Stimulated activated CD8-positive, alpha-beta memory T cell treated with anti-CD3 and anti-CD28 coated beads, Interleukin-12 subunit alpha, Interleukin-12 subunit beta, amount 100 ng/mL, for 4 hours (primary cell): ENCODE data around the gene TKTL1.
A peak's percentile ranks its signal among the peaks of the same experiment; 100 is the strongest.
"Not testable (repeated sequence)": the region's sequence is repeated elsewhere in the genome, so short reads cannot be mapped to it uniquely, and the experiment has no call there.

Experiments used
- DNase-seq: peaks from one replicate; pipeline ENCODE4 v3.0.0-alpha.2; 2020; ENCODE audit warnings: low read depth

Gene TKTL1, protein sequence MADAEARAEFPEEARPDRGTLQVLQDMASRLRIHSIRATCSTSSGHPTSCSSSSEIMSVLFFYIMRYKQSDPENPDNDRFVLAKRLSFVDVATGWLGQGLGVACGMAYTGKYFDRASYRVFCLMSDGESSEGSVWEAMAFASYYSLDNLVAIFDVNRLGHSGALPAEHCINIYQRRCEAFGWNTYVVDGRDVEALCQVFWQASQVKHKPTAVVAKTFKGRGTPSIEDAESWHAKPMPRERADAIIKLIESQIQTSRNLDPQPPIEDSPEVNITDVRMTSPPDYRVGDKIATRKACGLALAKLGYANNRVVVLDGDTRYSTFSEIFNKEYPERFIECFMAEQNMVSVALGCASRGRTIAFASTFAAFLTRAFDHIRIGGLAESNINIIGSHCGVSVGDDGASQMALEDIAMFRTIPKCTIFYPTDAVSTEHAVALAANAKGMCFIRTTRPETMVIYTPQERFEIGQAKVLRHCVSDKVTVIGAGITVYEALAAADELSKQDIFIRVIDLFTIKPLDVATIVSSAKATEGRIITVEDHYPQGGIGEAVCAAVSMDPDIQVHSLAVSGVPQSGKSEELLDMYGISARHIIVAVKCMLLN

DNA sequence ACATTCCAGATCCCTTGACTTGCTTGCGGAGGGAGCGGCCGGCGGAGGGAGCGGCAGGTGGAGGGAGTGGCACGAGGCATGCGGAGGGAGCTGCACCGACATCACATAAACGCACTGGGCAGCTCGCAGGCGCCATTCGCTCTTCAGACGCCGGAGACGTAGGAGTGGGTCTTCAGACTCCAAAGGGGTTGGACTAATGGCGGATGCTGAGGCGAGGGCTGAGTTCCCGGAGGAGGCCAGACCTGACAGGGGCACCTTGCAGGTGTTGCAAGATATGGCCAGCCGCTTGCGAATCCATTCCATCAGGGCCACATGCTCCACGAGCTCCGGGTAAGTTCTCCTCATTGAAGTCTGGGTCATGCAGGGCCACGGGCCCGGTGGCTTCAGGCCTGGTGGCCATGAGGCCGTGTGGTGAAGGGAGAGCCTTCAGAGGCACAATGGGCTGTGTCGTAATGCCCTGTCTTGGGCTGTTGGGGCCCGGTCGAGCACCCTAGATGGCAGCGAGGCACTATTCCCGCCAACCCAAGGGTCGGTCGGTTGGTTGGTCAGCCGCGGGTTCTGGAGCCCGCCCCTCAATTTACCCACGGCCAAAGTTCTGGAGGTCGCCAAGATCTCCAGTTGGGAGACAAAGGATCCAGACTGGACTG is at the start of gene TKTL1:
Gene TKTL1, plus strand, starts transcription at position 132 of the 647 bp plus-strand sequence. Its CDS starts 65 bp downstream, at position 197.
- DNase-seq, result no peak

DNA sequence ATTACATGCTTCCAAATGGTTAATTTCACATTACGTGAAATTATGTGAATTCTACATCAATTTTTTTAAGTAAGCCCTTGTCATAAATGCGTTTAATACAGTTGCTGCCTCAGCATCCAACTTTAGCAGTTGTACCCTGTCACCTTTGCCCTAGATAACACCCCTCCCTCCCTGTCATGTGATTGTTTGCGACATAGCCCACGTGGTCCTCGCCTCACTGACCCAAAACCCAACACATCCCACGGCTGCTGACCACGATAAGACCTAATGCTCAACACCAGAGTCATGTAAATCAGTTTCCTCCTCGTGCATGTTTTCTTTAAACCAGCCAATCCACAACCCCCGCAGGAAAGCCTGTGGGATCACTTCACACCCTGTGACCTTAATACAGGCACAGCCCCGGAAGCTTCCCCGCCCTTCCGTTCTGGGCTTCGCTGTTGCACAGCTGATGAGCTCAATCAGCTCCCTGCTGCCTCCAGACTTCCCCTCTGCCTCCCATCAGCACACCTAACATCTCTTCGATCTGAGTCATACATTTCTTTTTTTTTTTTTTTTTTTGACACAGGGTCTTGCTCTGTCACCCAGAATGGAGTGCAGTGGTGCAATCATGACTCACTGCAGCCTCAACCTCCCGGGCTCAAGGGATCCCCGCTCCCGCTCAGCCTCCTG is 48.1 kb upstream of the TKTL1 start:
- DNase-seq, result not testable (repeated sequence)

DNA sequence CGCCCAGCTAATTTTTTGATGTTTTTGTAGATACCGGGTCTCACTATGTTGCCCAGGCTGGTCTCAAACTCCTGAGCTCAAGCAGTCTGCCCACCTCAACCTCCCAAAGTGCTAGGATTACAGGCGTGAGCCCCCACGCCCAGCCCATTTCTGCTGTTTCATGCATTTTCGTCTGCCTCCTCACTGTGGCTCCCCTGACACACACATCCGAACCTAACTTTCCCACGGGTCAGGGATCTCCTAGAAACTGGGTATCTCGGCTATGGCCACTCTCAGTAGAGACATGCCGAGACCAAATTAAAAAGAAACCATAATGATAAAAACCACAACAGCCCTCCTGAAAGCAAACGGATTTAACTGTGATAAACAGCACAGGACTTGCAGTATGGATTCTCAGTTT is 47.5 kb upstream of the TKTL1 start:
- DNase-seq, result not testable (repeated sequence)

DNA sequence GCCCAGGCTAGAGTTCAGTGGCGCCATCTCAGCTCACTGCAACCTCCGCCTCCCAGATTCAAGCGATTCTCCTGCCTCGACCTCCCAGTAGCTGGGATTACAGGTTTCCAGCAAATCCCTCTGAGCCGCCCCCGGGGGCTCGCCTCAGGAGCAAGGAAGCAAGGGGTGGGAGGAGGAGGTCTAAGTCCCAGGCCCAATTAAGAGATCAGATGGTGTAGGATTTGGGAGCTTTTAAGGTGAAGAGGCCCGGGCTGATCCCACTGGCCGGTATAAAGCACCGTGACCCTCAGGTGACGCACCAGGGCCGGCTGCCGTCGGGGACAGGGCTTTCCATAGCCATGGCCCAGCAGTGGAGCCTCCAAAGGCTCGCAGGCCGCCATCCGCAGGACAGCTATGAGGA is 38.3 kb upstream of the TKTL1 start, which contains the start of gene OPN1MW3:
Gene OPN1MW3, plus strand, starts transcription at position 301 of the 400 bp plus-strand sequence. Its CDS starts 38 bp downstream, at position 339.
- not testable (repeated sequence) for DNase-seq

DNA sequence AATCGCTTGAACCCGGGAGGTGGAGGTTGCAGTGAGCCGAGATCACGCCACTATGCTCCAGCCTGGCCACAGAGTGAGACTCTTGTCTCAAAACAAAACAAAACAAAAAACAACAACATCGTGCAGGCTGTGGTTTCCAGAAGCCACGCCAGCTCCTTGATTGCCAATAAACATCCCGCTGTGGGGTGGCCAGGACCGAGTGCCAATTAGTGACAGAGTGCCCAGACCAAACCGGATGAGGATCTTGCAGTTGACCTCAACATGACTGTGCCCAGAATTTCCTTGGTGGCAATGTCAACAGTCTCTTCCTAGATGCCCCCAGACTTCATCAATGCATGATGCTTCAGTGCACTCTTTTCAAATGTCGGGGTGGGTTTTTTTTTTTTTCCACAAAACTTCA is 36.9 kb upstream of the TKTL1 start:
- not testable (repeated sequence) for DNase-seq

DNA sequence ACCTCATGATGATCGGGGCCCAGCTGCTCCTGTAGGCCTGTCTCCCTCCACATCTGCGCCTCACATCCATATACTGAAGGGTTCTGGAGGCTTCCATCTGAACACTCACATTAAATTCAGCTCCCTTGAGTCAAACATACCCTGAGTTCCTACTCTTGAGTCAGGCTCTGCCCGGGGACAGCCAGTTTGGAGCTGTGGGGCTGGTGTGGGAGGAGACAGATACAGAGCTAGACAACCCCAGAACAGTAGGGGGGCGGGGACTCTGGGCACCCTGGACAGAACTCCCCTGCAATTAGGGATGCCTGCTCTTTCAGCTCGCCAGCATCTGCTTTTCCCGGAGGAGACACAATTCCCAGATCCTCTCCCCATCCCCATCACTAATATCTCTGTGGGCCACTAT is 32.5 kb upstream of the TKTL1 start:
- not testable (repeated sequence) for DNase-seq

DNA sequence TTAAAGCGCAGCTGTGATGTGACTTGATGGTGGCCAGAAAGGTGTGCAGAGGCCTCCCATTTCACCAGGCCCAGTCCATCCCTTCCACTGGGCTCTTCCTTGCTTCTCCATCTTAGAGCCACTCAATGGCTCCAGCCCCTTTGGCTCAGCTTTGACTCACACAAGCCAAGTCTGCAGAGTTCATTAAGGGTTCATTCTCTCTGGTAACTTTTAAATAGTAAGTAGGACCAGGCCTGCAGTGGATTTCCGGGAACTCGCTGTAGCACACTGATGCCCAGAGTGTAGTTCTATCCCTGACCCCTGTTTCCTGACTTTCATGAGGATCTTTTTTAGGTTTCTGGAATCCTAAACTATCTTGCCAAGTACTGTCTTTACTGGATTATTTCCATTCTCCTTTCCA is 26.4 kb upstream of the TKTL1 start:
- not testable (repeated sequence) for DNase-seq

DNA sequence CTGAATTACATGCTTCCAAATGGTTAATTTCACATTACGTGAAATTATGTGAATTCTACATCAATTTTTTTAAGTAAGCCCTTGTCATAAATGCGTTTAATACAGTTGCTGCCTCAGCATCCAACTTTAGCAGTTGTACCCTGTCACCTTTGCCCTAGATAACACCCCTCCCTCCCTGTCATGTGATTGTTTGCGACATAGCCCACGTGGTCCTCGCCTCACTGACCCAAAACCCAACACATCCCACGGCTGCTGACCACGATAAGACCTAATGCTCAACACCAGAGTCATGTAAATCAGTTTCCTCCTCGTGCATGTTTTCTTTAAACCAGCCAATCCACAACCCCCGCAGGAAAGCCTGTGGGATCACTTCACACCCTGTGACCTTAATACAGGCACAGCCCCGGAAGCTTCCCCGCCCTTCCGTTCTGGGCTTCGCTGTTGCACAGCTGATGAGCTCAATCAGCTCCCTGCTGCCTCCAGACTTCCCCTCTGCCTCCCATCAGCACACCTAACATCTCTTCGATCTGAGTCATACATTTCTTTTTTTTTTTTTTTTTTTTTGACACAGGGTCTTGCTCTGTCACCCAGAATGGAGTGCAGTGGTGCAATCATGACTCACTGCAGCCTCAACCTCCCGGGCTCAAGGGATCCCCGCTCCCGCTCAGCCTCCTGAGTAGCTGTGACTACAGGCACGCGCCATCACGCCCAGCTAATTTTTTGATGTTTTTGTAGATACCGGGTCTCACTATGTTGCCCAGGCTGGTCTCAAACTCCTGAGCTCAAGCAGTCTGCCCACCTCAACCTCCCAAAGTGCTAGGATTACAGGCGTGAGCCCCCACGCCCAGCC is 10.9 kb upstream of the TKTL1 start:
- not testable (repeated sequence) for DNase-seq

DNA sequence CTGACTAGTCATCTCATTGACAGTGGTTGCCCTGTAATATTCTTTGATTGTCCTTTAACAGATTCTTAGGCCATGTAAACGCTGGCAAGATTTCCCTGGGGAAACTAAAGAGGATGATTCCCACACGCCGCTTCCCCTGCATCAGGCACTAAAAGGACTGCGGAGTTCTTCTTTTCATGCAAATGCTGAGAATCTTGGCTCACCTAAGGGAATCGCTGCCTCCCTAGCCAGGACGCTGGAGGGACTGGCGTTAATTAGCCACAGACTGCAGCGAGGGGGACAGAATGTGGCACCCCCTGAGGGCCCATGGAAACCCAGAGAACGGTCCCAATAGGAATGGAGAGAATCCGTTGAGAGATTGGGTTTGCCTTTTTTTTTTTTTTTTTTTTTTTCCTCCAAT is 9.2 kb upstream of the TKTL1 start:
- DNase-seq, result not testable (repeated sequence)

DNA sequence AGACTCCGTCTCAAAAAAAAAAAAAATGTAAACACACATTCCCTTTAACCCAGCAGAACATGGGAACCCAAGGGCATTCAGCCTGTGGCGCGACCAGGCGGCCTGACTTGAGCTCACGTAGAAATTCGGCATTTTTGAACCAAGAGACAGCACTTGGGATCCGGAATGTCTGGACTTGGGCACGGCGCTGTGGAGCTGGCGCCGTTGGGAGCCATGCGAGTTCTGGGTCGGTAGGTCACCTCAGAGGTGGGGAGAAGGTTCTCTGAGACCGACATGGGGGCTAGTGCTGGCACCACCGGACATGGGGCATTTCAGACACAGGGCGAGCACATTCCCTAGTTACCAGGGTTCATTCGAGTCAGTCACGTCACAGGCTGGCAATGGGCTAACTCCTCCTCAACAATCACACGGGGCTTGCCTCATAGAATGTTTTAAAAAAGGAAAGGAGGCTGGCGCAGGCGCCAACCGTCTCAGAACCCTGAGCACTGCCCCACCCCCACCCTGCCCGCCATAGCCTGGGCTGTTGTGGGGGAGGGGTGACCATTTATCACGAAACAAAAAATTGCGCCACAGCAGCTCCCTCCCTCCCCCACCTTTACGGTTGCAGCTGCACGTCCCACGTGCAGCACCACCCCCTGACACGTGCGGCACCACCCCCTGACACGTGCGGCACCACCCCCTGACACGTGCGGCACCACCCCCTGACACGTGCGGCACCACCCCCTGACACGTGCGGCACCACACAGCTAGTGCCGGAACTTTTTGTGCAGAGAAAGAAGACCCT is 612 bp upstream of the TKTL1 start, which contains the start of gene TEX28:
Gene TEX28, minus strand, starts transcription at position 334 of the 784 bp plus-strand sequence. CDS start 3,007 bp downstream, outside the sequence.
- DNase-seq, result no peak

DNA sequence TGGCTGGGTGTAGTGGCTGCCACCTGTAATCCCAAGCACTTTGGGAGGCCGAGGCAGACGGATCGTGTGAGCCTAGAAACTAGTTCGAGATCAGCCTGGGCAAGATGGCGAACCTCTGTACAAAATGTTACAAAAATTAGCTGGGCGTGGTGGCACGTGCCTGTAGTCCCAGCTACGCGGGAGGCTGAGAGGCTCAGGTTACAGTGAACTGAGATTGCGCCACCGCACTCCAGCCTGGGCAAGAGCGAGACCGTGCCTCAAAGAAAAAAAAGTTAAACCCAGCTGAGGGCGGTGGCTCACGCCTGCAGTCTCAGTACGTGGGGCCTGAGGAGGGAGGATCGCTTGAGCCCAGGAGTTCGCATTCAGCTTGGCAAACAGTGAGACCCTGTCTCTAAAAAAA is 1.1 kb downstream of the TKTL1 start:
- no peak for DNase-seq

DNA sequence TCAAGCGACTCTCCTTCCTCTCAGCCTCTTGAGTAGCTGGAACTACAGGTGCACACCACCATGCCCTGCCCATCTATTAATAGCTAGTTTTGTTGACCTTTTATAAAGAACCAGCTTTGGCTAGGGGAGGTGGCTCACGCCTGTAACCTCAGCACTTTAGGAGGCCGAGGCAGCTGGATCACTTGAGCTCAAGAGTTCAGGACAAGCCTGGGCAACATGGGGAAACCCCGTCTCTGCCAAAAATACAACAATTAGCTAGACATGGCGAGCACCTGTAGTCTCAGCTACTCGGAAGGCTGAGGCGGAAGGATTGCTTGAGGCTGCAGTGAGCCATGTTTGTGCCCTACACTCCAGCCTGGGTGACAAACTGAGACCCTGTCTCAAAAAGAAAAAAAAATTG is 2.7 kb downstream of the TKTL1 start:
- DNase-seq, result no peak

DNA sequence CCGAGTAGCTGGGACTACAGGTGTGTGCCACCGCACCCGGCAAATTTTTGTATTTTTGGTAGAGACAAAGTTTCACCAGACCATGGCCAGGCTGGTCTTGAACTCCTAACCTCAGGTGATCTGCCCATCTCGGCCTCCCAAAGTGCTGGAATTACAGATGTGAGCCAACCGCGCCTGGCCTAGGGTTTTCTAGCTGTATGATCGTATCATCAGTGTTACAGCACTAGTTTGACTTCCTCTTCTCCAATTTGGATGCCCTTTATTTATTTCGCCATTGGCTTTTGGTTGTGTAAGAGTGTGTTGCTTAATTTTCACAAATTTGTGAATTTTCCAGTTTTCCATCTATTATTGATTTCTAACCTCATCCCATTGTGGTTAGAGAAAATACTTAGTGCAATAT is 5.2 kb downstream of the TKTL1 start:
- no peak for DNase-seq

DNA sequence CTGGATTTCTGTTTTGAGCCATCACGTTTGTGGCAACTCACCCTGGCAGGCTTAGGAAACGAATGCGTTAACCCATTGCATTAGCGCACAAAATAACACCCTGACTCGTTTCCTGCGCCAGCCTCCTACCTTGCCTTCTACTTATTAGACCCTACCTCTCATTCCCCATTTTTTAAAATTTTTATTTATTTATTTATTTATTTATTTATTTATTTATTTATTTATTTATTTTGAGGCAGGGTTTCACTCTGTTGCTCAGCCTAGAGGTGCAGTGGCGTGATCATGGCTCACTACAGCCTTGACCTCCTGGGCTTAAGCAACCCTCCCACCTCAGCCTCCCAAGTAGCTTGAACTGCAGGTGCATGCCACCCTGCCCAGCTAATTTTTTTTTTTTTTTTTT is 7.4 kb downstream of the TKTL1 start:
- not testable (repeated sequence) for DNase-seq

DNA sequence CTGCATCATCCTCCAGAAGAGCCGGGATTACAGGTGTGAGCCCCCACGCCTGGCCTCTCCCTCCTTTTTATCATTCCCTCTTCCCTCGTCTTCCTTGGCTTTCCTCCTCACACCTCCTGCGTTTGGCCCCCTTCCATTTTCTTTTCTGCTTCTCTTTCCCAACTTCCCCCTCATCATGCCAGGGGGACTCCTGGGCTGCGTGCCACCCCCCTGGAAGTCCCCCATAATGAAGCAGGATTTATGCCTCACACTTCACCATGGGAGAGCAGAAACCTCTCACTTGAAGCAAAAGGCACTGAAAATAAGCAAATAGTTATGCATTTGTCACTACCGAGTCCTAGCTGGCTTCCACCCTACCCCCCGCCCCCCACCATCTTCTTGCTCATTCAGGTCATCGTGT is 7.9 kb downstream of the TKTL1 start:
- no peak for DNase-seq

DNA sequence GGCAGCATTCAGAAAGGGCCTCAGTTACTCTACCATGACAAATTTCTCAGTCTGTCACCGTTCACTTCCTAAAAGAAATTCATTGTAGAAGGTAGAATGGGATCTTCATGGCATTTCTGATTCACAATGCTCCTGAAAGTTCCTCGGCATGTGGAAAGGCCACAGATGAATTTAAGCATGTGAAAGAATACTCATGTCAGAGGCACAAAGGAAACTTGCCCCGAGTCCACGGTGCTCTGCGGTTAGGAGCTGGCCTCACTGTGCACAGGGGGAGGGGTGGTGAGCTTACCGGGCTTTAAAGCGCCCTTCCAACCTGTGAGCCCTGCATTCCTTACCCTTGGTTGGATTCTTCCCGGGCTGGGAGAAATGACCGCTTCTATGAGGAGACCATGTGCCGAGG is 9.3 kb downstream of the TKTL1 start:
- DNase-seq, result no peak

DNA sequence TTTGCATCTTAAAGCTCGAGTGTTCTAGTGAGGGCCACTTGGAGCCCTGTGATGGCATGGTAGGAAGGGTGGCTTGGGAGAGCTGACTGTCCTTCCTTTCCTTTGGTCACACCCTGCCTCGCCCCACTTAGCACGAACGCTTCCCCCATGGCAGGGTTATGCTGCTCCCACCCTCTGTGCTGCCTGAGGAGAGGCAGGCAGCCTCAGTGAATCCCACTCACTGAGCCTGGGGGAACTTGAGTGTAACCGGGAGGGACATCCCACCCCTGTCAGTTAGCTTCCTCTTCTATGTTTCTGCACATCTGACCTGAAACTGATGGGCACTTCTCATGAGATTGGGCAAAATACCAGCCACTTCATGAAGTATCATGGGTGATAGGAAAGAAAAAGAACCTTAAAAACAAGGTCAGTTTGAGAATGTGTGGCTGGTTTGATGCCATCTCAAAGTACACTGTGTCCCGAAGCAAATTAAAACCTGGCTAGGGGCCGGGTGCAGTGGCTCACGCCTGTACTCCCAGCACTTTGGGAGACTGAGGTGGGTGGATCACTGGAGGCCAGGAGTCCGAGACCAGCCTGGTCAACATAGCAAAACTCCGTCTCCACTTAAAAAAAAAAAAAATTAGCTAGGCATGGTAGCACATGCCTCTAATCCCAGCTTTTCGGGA is 10.1 kb downstream of the TKTL1 start:
- no peak for DNase-seq

DNA sequence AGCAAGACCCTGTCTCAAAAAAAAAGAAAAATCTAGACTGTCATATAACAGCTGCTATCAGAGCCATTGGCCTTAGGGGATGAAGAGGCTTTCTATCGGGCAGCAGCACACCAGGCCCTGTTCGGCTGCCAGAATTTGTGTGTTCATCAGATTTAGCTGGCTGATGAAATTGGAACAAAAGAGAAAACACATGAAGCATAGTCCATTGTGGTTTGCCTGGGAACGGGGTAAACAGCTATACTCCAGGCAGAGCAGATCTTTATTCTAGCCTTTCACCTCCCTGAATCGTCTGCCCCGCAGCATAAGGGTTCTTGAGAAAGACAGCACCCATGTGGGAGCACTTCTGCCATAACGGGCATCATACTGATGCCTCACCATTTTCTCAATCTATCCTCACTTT is 11.6 kb downstream of the TKTL1 start:
- no peak for DNase-seq

DNA sequence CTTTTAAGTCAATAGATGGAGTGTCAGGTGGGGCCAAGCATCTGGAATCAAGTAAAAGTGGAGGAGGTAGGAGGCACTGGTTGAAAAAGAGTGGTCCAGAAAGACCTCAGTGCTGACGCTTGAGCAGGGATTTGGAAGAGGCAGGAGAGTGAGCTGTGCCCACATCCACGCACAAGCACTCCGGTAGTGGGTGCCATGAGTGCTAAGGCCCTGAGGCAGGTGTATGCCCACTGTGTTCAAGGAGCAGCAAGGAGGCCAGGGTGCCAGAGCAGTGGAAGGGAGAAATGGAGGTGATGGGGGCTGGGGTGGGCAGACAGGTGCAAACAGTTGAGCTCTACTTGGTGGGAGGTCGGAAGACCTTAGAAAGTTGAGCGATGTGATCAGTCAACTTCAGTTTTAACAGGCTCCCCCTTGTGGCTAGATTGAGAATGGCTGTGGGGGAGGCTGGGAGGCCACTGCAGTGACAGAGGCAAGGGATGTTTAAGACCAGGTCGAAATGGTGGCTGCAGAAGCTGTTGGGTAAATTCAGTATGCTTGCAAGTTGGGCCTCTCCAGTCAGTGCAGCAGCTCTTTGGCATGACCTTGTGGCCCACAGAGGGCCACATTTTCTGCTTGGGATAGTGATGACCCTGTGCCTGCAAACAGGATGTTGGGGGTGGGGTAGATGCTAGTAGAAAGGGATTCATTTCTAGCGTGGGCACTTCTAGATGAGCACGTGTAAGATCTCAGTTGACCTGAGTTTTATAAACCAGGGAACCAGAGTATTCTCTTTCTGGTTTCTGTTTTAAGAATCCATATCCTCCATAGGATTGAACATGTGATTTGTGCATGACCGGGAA is 12.7 kb downstream of the TKTL1 start:
- DNase-seq, result peak; percentile 49
